Prostate gland (tissue), 2 donors: ENCODE data around the gene GCNA. TPM values are rescaled to one million over a fixed set of nuclear protein-coding genes. Genes with fewer than 3 reads are reported as not detected.

ENCODE experiments used
- DNase-seq: peaks from one replicate; pipeline ENCODE4 v3.0.0-alpha.2; 2019; ENCODE audit warnings: low spot score
- H3K27ac ChIP-seq, 2 donors: fragments of 200-600 bp; sonication (generic); 2 replicates each; pipeline ENCODE4 v1.5.1; 2017 to 2019
- H3K27me3 ChIP-seq: fragments of 200-600 bp; sonication (generic); replicated peaks from 2 replicates; pipeline ENCODE4 v1.5.1; 2019; ENCODE audit not compliant: insufficient read depth
- H3K36me3 ChIP-seq, 2 donors: fragments of 200-600 bp; sonication (generic); 1 replicate in 1 of 2; 2 replicates in 1 of 2; pipeline versions ENCODE4 v1.5.1 to v1.8.1; 2017 to 2019
- H3K4me1 ChIP-seq: fragments of 200-600 bp; sonication (generic); replicated peaks from 2 replicates; pipeline ENCODE4 v1.5.1; 2019
- H3K4me3 ChIP-seq, 2 donors: fragments of 200-600 bp; sonication (generic); 2 replicates each; pipeline ENCODE4 v1.5.1; 2017 to 2019
- H3K9me3 ChIP-seq: fragments of 200-600 bp; sonication (generic); 2 replicates; pipeline ENCODE4 v1.5.1; 2017
- CTCF ChIP-seq, 4 experiments: fragments of 200-600 bp in 2 of 4; fragments of 450-650 bp in 2 of 4; sonication (generic) in 2 of 4; IDR thresholded peaks; 1 replicate in 3 of 4; 2 replicates in 1 of 4; pipeline ENCODE4 v1.5.1; 2016 to 2019; ENCODE audit warnings: antibody characterized with exemption in 4 of 4, mild to moderate bottlenecking in 2 of 4, moderate library complexity in 2 of 4
- POLR2A ChIP-seq: fragments of 450-650 bp; IDR thresholded peaks from one replicate; pipeline ENCODE4 v1.6.1; 2016; ENCODE audit warnings: antibody characterized with exemption, mild to moderate bottlenecking
- POLR2AphosphoS5 ChIP-seq: sonication (generic); formaldehyde crosslinking; IDR thresholded peaks from one replicate; pipeline ENCODE4 v1.6.1; 2017; ENCODE audit warnings: antibody characterized with exemption
- WGBS: methylation state at CpG from one replicate; pipeline ENCODE4 v1.1.5; 2018; 5-methylcytosine and 5-hydroxymethylcytosine counted together
- intact Hi-C: fragments of 100-400 bp; cut with DNase I; formaldehyde crosslinking; loops from one replicate; pipeline ENCODE4 v1.14.2; 2022
- total RNA-seq, 2 donors: library from RNA; depleted of rRNA; stranded (reverse); fragments of >200 nt; gene quantifications; one replicate each; pipeline ENCODE4 v1.1.0, GENCODE V29; 2016

Gene GCNA
- total RNA-seq, 2 donors from 2014 or later: 1.4 to 18.0 TPM

GRCh38 chrX:71540801-71541200 is 37.4 kb upstream of the GCNA start:
- DNase-seq: no peak
- Histone ChIP-seq H3K9me3 (no peaks in the 10 kb centered on the region), H3K4me3 (no peak overlapping the region), H3K27me3 (no peaks in the 10 kb centered on the region), H3K27ac (no peak overlapping the region), H3K4me1 (no peaks in the 10 kb centered on the region), H3K36me3 (no peaks in the 10 kb centered on the region)
- TF ChIP-seq CTCF (IDR thresholded peaks at IDR 0.05) (no peak), POLR2A (no peak), POLR2AphosphoS5 (no peak)
- intact Hi-C loops: no loop called here
- 67% methylated on average over 1 of the region's 3 CpGs for WGBS

GRCh38 chrX:71541210-71542022 is 36.8 kb upstream of the GCNA start:
- no peak for TF ChIP-seq POLR2AphosphoS5
- DNase-seq: no peak
- no peaks in the 10 kb centered on the region for H3K4me1 ChIP-seq
- H3K27ac ChIP-seq: no peak overlapping the region
- H3K9me3 ChIP-seq: no peaks in the 10 kb centered on the region
- intact Hi-C loops: no loop called here
- 43% methylated on average over 8 of the region's 8 CpGs for WGBS
- H3K36me3 ChIP-seq: no peaks in the 10 kb centered on the region
- H3K4me3 ChIP-seq: no peak overlapping the region
- no peaks in the 10 kb centered on the region for H3K27me3 ChIP-seq

GRCh38 chrX:71542411-71542810 is 35.8 kb upstream of the GCNA start:
- intact Hi-C loops: no loop called here
- H3K27me3 ChIP-seq: no peaks in the 10 kb centered on the region
- TF ChIP-seq POLR2A (no peak), CTCF (IDR thresholded peaks at IDR 0.05) (no peak), POLR2AphosphoS5 (no peak)
- H3K27ac ChIP-seq: no peak overlapping the region
- 59% methylated on average over 1 of the region's 1 CpG for WGBS
- H3K36me3 ChIP-seq: no peaks in the 10 kb centered on the region
- no peaks in the 10 kb centered on the region for H3K4me1 ChIP-seq
- no peaks in the 10 kb centered on the region for H3K9me3 ChIP-seq
- no peak overlapping the region for H3K4me3 ChIP-seq
- DNase-seq: no peak

- Histone ChIP-seq H3K4me1 (no peaks in the 10 kb centered on the region), H3K4me3 (no peak overlapping the region), H3K9me3 (no peaks in the 10 kb centered on the region), H3K27ac (no peak overlapping the region), H3K36me3 (no peaks in the 10 kb centered on the region), H3K27me3 (no peaks in the 10 kb centered on the region)
- TF ChIP-seq POLR2AphosphoS5: no peak
- no peak for TF ChIP-seq CTCF (IDR thresholded peaks at IDR 0.05)
- TF ChIP-seq POLR2A: no peak
- 90% methylated on average over 2 of the region's 2 CpGs for WGBS
- no peak for DNase-seq
- intact Hi-C loops: no loop called here
Observed at GRCh38 chrX:71542825-71543224, 35.4 kb upstream of the GCNA start.

- Histone ChIP-seq H3K27ac (no peak overlapping the region), H3K27me3 (no peaks in the 10 kb centered on the region), H3K36me3 (no peaks in the 10 kb centered on the region), H3K4me3 (no peak overlapping the region), H3K4me1 (no peaks in the 10 kb centered on the region), H3K9me3 (no peaks in the 10 kb centered on the region)
- intact Hi-C loops: no loop called here
- no peak for TF ChIP-seq POLR2AphosphoS5
- no peak for DNase-seq
- WGBS: 40% methylated on average over 2 of the region's 2 CpGs
Observed at GRCh38 chrX:71543316-71543715, 34.9 kb upstream of the GCNA start.

GRCh38 chrX:71545364-71545763 is 32.9 kb upstream of the GCNA start:
- H3K27ac ChIP-seq: no peak overlapping the region
- H3K27me3 ChIP-seq: no peaks in the 10 kb centered on the region
- no peaks in the 10 kb centered on the region for H3K4me1 ChIP-seq
- H3K9me3 ChIP-seq: no peaks in the 10 kb centered on the region
- intact Hi-C loops: no loop called here
- TF ChIP-seq POLR2A: no peak
- TF ChIP-seq POLR2AphosphoS5: no peak
- TF ChIP-seq CTCF (IDR thresholded peaks at IDR 0.05): no peak
- DNase-seq: no peak
- H3K4me3 ChIP-seq: no peak overlapping the region
- no peaks in the 10 kb centered on the region for H3K36me3 ChIP-seq
- WGBS: 93% methylated on average over 7 of the region's 7 CpGs
